GM19438 (cell line): ENCODE data around the gene RIPOR2.

Source experiments
- ATAC-seq: cut with Tn5 transposase; IDR thresholded peaks from one replicate; pipeline ENCODE4 v1.9.1; 2021; ENCODE audit warnings: low read depth; ENCODE audit not compliant: unreplicated experiment

Gene RIPOR2

DNA sequence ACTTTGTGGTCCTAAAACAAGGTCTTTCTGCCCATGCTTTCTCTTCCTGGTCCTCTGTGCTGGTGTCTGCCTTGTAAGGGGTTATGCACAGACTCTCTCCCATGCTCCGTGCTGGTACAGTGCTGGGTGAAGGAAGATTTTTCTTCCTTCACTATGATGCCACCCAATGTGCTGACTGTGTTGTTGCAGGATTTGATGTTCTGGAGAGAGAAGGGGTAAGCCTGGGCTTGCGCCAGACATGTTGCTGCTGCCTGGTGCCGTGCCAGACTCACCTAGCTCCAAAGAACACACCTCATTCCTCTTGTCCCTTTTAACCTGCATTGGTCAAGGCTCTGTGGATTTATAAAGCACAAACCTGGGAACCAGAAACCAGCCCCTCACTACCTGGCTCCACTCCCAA, 108.6 kb downstream of the RIPOR2 start:
- no peak for ATAC-seq

DNA sequence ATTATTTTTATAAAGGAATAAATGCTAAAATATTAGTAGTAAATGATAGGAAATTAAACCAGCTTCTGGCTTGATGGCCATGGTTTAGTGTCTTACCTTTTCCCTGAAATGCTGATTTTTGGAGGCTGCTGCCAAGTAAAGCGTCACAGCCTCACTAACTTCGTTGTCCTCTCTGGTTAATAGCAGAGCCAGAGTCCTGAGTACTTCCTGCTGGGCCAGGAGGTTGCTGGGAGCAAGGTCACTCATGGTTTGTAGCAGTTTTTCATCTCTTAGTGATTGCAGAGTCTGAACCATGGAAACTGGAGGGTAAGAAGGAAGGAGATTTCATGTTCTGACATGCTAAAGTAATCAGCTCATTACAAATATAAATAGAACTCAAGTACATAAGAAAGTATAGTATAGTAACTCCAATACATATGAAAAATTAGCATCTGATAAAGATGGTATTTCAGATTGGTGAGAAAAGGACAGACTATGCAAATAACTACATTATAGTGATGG, 110.6 kb downstream of the RIPOR2 start:
- ATAC-seq = no peak

- no peak for ATAC-seq
These were observed 111.4 kb downstream of the RIPOR2 start for GRCh38 chr6:24824142-24824938.

DNA sequence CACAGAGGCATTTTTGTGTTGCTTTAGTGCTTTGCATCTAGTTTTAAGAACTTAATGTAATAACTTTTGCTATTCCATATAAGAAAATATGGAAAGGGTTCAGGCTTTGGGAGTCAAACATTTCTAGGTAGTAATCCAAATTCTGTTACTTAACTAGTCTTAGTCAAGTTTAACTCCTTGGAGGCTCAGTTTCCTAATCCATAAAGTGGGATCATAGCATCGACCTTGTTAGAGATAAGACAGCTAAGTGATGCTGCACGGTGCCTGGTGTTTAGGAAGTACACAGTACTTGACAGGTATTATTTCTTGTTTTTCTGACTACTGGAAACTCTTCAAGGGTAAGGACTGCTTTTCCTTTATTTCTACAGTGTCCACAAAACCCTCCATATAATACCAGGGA, 112.6 kb downstream of the RIPOR2 start:
- ATAC-seq = no peak

- no peak for ATAC-seq
These were observed 113.1 kb downstream of the RIPOR2 start for GRCh38 chr6:24822696-24823095.

GRCh38 chr6:24821860-24822444, 113.8 kb downstream of the RIPOR2 start:
- no peak for ATAC-seq

GRCh38 chr6:24818346-24818745, 117.4 kb downstream of the RIPOR2 start:
- no peak for ATAC-seq

DNA sequence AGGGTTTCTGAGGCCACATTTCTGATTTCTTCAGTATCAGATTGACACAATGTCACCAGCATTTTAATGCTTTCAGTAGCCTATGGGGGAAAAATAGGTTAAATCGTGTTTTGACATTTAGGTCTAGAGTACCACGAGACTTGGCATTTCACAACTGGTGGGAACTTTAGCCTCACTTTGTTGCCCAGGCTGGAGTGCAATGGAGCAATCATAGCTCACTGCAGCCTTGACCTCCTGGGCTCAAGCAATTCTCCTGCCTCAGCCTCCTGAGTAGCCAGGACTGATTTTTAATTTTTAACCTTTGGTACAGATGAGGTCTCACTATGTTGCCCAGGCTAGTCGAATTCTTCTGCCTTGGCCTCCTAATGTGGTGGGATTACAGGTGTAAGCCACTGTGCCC, 126.0 kb downstream of the RIPOR2 start:
- no peak for ATAC-seq

- no peak for ATAC-seq
These were observed 128.2 kb downstream of the RIPOR2 start for GRCh38 chr6:24807584-24807983.

- ATAC-seq = no peak
These were observed 133.3 kb downstream of the RIPOR2 start for GRCh38 chr6:24802271-24803059.

- ATAC-seq = no peak
These were observed 136.2 kb downstream of the RIPOR2 start for GRCh38 chr6:24799541-24799915.

DNA sequence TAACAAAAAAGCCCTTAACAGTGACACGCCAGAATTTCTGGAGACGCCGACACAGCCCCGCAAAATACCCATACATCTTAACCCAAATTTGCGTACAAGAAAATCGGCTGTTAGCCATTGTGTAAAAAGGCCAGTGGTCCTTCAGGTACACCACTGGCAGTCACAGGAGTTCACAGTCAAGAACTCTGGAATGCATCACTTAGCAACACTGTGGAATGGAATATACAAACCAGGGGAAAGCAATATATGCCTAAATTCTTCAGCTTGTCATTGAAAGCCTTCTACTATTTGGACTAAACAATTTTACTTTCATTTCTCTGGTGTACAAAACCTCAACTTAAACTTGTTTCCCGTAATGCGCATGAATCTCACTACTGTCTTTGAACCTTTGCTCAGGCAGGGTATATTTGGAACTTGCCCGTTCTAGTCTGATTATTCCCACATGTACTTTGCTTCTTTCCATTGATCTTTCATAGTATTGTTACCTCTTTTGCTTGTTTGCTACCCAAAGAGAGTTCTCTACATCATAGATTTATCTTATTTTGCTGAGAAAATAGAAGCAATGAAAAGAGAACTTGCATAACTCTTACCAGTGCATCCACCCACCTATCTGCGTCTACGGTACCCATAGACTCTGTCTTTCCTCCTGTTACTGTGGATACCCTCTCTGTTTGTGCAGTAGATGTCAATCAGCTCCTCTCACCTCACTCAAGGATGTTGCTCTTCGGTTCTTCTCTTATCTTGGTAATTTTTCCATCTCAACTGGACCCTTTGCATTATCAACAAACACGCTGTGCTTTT, 136.8 kb downstream of the RIPOR2 start, which contains the start of gene ARMH2:
ARMH2 (minus strand) TSS at position 178 of the 801 bp plus-strand sequence; CDS start at position 118, 60 bp downstream.
- ATAC-seq = no peak

DNA sequence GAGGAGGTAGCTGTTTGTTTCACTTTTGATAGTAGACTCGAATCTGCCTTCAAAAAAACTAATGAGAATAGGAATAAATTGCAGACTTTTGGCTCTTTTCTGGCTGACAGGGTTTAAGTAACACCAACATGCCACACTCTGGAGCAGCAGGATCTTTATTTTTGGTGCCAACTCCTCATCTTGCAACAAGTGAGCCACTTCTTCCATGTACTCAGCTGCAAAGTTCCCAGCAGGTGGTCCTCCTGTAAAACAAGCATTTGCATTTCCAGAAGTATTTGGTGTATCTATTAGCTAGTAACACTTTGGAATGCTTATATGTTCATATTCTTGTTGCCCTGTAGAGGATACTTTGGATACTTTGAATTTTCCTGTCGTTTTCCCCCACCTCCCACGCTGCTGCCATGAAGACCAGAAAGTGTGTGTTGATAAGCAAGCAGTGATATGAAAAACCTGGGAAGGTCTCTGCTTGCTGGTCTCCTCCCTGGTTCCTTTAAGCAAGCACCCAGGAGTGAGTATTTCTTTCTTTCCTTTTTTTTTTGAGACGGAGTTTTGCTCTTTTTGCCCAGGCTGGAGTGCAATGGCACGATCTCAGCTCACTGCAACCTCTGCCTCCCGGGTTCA, 138.1 kb downstream of the RIPOR2 start:
- no peak for ATAC-seq

GRCh38 chr6:24796616-24797290, 139.0 kb downstream of the RIPOR2 start:
- ATAC-seq = no peak

DNA sequence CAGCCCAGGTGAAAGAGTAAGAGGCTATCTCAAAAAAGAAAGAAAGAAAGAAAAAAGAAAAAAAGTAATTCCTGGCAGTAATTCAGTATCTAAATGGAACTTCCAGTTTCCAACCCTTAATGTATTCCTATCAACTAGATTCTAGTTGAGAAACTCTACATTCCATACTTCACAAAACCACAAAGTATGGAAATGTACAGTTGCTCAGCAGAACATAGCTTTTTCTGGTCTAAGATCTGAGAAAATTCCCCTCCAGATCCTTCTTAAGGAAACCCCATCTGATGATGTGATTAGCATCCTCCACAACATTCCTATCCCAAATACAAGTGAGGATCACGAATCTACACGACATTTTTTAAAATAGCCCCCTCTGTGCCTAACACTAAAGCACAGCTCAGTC, 140.7 kb downstream of the RIPOR2 start:
- ATAC-seq = no peak

DNA sequence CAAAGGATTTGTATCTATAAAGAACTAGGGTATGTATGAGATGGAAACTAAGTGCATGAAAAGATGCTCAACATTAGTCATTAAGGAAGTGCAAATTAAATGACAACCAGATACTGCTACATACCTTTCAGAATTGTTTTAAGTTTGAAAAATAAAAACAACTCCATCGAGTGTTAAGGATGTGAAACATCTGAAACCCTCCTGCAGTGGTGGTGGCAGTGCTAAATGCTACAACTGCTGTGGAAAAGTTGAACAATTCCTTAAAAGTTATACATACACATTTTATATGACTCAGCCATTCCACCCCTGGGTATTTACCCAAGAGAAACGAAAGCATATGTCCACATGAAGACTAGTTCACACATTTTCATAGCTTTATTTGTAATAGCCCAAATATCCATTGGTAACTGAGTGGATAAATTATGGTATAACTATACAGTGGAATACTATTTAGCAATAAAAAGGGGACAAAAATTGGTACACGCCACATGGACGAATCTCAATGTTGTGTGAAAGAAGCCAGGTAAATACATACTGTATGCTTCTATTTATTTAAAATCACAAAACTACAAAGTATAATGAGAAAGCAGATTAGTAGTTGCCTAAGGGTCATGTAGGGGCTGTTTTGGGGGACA, 147.6 kb downstream of the RIPOR2 start:
- no peak for ATAC-seq

GRCh38 chr6:24780206-24780605, 155.6 kb downstream of the RIPOR2 start:
- ATAC-seq = no peak

GRCh38 chr6:24779416-24780016, 156.2 kb downstream of the RIPOR2 start:
- no peak for ATAC-seq

DNA sequence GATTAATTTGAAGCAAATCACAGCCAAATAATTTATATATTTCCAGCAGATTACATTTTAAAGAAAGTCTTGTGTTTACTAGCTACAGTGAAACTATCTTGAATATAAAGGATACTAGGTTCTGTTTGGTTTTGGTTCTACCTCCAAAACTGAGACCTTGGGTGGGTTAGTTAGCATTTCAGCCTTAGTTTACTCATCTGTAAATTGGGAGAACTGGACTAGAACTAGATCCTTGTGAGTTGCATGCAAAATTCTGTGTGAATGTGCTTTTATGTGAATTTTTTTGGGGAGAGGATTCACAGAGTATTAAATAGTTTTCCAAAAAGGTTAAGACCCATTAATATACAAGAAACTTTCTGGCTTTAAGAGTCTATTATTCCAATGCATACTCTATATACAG, 156.9 kb downstream of the RIPOR2 start:
- no peak for ATAC-seq
